IPS-18a (cell line): ENCODE data around the gene CSNK1G1.

ENCODE experiments used
- H3K27ac ChIP-seq: one replicate; pipeline ENCODE4 v1.5.1; 2013; ENCODE audit warnings: low read length
- H3K27me3 ChIP-seq: one replicate; pipeline ENCODE4 v1.6.1; 2013; ENCODE audit warnings: mild to moderate bottlenecking, low read length; ENCODE audit not compliant: control insufficient read depth, insufficient read depth
- H3K36me3 ChIP-seq: one replicate; pipeline ENCODE4 v1.6.1; 2013; ENCODE audit warnings: low read depth, low read length; ENCODE audit not compliant: control insufficient read depth
- H3K4me1 ChIP-seq: one replicate; pipeline ENCODE4 v1.6.1; 2013; ENCODE audit warnings: low read depth, low read length; ENCODE audit not compliant: control insufficient read depth
- H3K4me3 ChIP-seq: one replicate; pipeline ENCODE4 v1.5.1; 2013; ENCODE audit warnings: low read length
- H3K9ac ChIP-seq: one replicate; pipeline ENCODE4 v1.6.1; 2013; ENCODE audit warnings: mild to moderate bottlenecking, low read length, moderate library complexity
- H3K9me3 ChIP-seq: one replicate; pipeline ENCODE4 v1.6.1; 2013; ENCODE audit warnings: low read depth, low read length; ENCODE audit not compliant: control insufficient read depth

The CSNK1G1 gene

DNA sequence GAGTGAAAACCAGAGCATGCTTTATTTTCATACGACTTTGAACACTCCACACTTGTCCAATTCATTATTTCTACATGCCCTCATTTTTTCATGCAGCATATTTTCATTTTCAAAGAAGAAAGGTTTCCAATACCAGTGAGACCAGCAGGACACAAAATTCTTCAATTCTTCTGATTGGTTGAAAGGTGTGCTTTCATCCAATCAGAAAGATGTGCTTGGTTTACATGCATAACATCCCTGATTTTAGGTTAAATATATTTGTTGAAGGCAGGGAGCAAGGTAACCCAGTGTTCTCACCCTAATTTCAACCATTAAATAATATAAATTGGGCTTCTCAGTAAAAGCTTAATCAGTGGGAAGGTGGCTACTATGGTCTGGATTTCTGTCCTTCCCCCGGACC, 145.6 kb downstream of the CSNK1G1 start:
- Histone ChIP-seq H3K9ac (no peak overlapping the region), H3K27me3 (no peaks in the 10 kb centered on the region), H3K27ac (no peak overlapping the region), H3K4me3 (no peak overlapping the region), H3K36me3 (peaks cover 14% of the 10 kb centered on the region), H3K9me3 (no peaks in the 10 kb centered on the region), H3K4me1 (no peaks in the 10 kb centered on the region)

DNA sequence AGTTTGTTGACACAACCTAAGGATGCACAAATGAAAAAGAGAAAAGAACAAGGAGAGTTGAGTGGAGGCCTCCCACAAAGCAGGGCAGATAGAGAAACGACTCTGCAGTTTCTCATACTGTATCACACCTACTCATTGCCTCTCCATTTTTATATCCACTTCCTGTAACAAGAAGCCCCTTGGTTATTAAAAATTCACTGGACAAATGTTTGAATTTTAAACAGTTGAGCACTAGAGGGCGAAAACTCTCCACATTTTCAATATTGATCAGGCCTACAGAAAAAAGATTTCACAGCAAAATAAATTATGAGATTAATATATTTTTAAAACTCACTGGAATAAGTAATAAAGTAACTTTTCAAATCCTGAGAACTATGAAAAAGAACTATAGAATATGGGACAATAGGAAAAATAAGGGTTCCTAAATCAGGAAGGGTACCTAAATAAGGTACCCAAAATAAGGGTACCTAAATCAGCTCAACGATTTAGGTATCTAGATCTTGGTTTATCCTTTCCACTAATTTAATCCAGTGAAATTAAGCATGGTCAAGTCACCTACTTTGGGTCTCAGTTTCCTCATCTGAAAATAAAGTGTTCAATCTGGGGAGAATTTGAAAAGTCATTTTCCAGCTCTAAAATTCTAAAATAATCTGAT, 146.2 kb downstream of the CSNK1G1 start:
- Histone ChIP-seq H3K9ac (no peak overlapping the region), H3K27ac (no peak overlapping the region), H3K4me1 (no peaks in the 10 kb centered on the region), H3K27me3 (no peaks in the 10 kb centered on the region), H3K9me3 (no peaks in the 10 kb centered on the region), H3K36me3 (peaks cover 14% of the 10 kb centered on the region), H3K4me3 (no peak overlapping the region)

- H3K4me1 ChIP-seq = no peaks in the 10 kb centered on the region
- no peak overlapping the region for H3K27ac ChIP-seq
- H3K36me3 ChIP-seq = peaks cover 14% of the 10 kb centered on the region
- H3K27me3 ChIP-seq = no peaks in the 10 kb centered on the region
- no peaks in the 10 kb centered on the region for H3K9me3 ChIP-seq
- no peak overlapping the region for H3K4me3 ChIP-seq
- no peak overlapping the region for H3K9ac ChIP-seq
Measured at GRCh38 chr15:64205202-64205601, 150.8 kb downstream of the CSNK1G1 start.

DNA sequence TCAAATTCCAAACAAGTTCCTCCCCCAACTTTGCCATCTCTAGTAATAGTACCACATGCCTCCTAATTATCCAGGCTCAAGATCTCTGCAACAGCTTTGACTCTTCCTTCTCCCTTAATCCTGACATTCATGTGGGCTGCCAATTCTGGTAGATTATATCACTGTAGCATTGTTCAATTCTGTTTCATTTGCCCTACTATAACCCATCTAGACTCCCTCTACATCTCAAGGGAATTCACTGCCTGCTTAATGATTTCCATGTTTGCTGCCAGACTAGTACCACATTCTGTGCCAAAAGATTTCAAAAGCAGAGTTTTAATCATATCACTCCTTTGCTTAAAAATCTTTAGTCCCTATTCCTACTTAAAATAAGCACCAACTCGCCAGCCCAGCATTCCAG, 158.5 kb downstream of the CSNK1G1 start:
- H3K4me3 ChIP-seq = no peak overlapping the region
- H3K36me3 ChIP-seq = peaks cover 4% of the 10 kb centered on the region
- H3K27ac ChIP-seq = no peak overlapping the region
- H3K9ac ChIP-seq = no peak overlapping the region
- no peaks in the 10 kb centered on the region for H3K9me3 ChIP-seq
- no peaks in the 10 kb centered on the region for H3K27me3 ChIP-seq
- no peaks in the 10 kb centered on the region for H3K4me1 ChIP-seq

DNA sequence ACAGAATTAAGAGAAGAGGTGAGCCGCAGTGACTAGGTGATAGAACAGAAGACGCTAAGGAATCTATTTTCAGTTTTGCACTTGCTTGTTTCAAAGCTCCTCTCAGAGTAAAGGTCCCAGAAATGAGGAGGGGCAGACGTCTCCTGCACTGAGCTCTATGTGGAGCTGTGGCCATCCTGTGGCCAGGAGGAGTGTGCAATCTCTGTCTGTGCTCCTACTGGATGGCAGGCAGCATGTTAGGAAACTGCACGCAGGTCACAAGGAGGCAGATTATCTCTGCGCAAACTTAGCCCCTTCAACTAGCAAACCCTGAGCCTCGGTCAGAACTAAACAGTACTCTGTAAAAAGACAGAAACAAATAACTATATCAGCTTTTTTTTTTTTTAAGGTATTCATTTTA, 162.0 kb downstream of the CSNK1G1 start:
- Histone ChIP-seq H3K27me3 (no peaks in the 10 kb centered on the region), H3K9ac (no peak overlapping the region), H3K36me3 (no peaks in the 10 kb centered on the region), H3K4me1 (no peaks in the 10 kb centered on the region), H3K27ac (no peak overlapping the region), H3K9me3 (no peaks in the 10 kb centered on the region), H3K4me3 (no peak overlapping the region)

GRCh38 chr15:64191971-64192830, 163.8 kb downstream of the CSNK1G1 start:
- H3K36me3 ChIP-seq = no peaks in the 10 kb centered on the region
- H3K9me3 ChIP-seq = no peaks in the 10 kb centered on the region
- H3K9ac ChIP-seq = no peak overlapping the region
- no peaks in the 10 kb centered on the region for H3K4me1 ChIP-seq
- H3K27ac ChIP-seq = no peak overlapping the region
- H3K27me3 ChIP-seq = no peaks in the 10 kb centered on the region
- H3K4me3 ChIP-seq = no peak overlapping the region

- H3K9ac ChIP-seq = no peak overlapping the region
- no peak overlapping the region for H3K27ac ChIP-seq
- peaks cover 2% of the 10 kb centered on the region for H3K36me3 ChIP-seq
- no peaks in the 10 kb centered on the region for H3K4me1 ChIP-seq
- H3K27me3 ChIP-seq = no peaks in the 10 kb centered on the region
- no peaks in the 10 kb centered on the region for H3K9me3 ChIP-seq
- H3K4me3 ChIP-seq = no peak overlapping the region
Measured at GRCh38 chr15:64187396-64188191, 168.4 kb downstream of the CSNK1G1 start.

- no peak overlapping the region for H3K4me3 ChIP-seq
- H3K36me3 ChIP-seq = peaks cover 2% of the 10 kb centered on the region
- no peak overlapping the region for H3K27ac ChIP-seq
- no peaks in the 10 kb centered on the region for H3K9me3 ChIP-seq
- no peak overlapping the region for H3K9ac ChIP-seq
- no peaks in the 10 kb centered on the region for H3K4me1 ChIP-seq
- H3K27me3 ChIP-seq = no peaks in the 10 kb centered on the region
Measured at GRCh38 chr15:64185146-64185911, 170.6 kb downstream of the CSNK1G1 start.

DNA sequence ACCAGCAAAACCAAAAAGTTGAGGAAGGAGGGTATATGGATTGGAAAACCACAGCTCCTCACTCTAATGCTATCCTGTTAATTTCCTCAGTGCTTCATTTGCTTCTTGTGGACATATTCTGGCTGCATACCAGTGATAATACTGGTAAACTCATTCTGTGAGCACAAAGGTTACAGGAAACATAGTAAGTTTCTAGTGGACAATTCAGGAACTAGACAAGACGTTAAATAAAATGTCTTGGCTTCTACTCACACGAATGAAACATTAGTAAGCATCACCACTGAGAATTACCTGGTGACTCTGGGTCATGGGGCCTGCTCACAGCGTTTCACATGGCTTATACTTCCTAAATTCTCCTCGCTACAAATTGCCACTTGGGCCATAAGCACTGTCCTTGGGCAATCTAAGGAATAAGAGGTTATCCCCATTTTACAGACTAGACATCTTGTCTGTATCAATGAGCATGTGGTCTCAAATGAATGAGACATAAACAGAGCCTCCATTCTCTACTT, 173.1 kb downstream of the CSNK1G1 start:
- Histone ChIP-seq H3K9ac (no peak overlapping the region), H3K36me3 (peaks cover 2% of the 10 kb centered on the region), H3K9me3 (no peaks in the 10 kb centered on the region), H3K27me3 (no peaks in the 10 kb centered on the region), H3K4me3 (no peak overlapping the region), H3K4me1 (no peaks in the 10 kb centered on the region), H3K27ac (no peak overlapping the region)

DNA sequence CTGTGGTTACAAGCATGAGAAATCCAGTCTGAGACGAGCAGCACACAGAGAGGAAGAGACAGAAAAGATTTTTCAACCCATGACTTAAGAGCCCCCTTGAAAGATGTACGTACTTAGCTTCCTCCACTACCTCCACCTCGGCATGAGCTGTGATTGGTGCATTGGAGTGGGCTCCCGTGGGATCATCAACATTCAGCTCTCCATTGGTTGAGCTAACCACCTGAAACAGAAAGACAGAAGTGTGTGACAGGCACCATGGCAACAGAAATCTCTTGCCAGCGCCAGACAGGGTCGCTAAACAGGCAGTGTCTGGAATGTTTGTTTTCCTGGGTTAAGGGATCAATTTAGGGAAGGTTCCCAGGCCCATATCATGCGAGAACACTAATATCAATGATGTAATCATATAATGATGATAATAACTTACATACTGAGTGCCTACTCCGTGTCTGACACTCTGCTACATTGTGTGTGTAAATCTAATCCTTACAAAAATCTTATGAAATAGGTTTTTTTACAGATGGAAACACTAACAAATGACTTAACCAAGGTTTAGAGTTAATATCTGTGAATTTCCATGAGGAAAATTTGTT, 175.6 kb downstream of the CSNK1G1 start:
- Histone ChIP-seq H3K4me1 (no peaks in the 10 kb centered on the region), H3K27me3 (no peaks in the 10 kb centered on the region), H3K4me3 (no peak overlapping the region), H3K27ac (no peak overlapping the region), H3K9me3 (no peaks in the 10 kb centered on the region), H3K9ac (no peak overlapping the region), H3K36me3 (peaks cover 2% of the 10 kb centered on the region)
